HG03469 (cell line): ENCODE measurements around the gene RBMS3.

Experiments used
- ATAC-seq: cut with Tn5 transposase; IDR thresholded peaks from one replicate; pipeline ENCODE4 v1.9.1; 2021; ENCODE audit warnings: mild to moderate bottlenecking, moderate library complexity, moderate number of reproducible peaks; ENCODE audit not compliant: unreplicated experiment

Gene RBMS3

DNA sequence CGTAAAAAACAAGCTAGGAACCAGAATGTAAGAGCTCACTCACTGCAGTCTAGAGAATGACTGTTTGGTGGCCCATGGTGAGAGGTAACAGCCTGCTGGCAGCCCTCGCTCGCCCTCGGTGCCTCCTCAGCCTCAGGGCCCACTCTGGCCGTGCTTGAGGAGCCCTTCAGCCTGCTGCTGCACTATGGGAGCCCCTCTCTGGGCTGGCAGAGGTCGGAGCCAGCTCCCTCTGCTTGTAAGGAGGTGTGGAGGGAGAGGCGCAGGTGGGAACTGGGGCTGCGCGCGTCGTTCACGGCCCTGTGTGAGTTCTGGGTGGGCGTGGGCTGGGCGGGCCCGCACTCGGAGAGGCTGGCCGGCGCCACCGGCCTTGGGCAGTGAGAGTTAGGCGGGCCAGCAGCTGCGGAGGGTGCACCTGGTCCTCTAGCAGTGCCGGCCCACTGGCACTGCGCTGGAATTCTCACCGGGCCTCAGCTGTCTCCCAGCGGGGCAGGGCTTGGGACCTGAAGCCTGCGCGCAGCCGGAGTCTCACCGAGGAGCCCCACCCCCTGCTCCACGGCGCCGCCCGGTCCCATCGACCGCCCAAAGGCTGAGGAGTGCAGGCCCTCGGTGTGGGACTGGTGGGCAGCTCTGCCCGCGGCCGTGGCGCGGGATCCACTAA is 420.6 kb downstream of the RBMS3 start:
- no peak for ATAC-seq

DNA sequence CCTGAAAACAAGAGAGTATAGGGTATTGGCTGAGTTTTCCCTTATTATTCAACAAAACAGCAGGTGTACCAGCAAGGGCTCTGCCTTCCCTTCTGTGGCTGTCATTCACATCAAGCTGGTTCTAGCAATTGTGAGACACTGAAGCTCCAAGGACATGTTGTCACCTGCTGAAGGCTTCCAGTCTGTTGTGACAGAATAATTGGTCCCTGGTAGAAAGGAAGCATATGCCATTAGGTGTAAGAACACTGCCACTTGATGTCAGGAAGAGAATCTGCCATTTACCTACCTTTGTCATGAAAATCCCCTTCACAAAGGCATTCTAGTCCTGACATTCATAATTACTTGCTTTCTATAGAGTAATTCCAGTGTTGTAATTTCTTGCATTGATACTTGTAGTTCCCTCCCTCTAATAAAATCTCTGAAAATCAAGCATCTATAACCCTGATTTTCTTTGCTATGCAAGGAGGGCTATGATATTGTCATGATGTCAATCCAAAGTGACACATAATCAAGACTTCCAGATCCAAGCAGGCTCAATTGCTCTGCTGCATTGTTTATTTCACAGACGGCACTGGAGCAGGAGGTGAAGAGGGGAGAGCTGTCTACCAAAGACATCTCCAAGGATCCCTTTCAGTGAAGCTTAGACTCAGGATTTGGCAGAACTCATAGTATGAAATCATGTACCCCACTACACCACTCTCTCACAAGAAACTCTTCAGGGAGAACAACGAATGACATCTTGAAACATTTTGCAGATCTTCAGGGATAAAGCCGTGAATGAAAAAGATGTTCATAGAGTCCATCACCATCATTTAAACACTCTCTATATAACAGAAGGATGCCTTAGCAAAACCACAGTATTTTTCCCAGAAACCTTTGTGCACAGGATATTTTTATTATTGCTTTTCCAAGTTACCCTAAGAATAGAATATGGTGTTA is 425.3 kb downstream of the RBMS3 start:
- ATAC-seq = no peak

- no peak for ATAC-seq
These were observed 428.0 kb downstream of the RBMS3 start for GRCh38 chr3:29708884-29709283.

- no peak for ATAC-seq
These were observed 430.4 kb downstream of the RBMS3 start for GRCh38 chr3:29711255-29711771.

DNA sequence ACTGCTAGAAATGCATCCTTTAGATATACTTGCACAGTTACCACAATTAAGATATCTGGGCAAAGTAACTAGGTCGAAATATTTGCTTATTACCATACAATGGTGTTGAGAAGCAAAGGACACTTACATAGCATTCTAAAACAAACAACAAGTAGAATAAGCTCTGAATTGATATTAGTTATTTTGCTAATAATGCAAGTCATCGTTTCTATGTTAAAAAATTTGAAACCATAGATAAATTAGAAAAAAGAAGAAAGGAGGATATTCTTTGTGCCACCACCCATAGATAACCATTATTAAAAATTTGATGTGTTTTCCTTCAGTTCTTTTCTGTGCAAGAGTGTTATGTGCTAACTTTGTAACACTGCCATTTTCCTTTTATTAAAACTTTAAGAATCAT is 435.3 kb downstream of the RBMS3 start:
- ATAC-seq = no peak

GRCh38 chr3:29718661-29719065 is 437.8 kb downstream of the RBMS3 start:
- ATAC-seq = no peak

- ATAC-seq = no peak
These were observed 439.8 kb downstream of the RBMS3 start for GRCh38 chr3:29720665-29721064.

DNA sequence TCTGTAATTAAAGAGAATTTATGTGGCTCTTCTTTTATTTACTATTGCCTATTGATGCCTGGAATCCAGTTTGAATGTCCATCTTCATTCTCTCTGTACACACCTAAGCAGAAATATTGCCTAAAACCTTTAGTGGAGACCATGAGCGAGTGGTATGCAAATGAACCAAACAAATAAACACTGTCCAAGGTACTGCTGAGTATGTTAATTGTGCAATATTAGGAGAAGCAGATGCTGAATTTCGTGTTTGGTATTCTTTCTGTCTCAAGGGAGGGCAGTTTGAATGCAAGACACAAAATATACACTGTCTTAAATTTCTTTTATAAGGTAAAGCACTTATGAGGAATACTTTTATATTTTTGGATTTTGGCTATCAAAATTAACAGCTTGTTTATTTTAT is 440.9 kb downstream of the RBMS3 start:
- no peak for ATAC-seq

- ATAC-seq = no peak
These were observed 450.2 kb downstream of the RBMS3 start for GRCh38 chr3:29731050-29731449.

- ATAC-seq = no peak
These were observed 460.4 kb downstream of the RBMS3 start for GRCh38 chr3:29741231-29741630.

GRCh38 chr3:29745232-29745870 is 464.5 kb downstream of the RBMS3 start:
- ATAC-seq = no peak

GRCh38 chr3:29746163-29746760 is 465.4 kb downstream of the RBMS3 start:
- no peak for ATAC-seq

DNA sequence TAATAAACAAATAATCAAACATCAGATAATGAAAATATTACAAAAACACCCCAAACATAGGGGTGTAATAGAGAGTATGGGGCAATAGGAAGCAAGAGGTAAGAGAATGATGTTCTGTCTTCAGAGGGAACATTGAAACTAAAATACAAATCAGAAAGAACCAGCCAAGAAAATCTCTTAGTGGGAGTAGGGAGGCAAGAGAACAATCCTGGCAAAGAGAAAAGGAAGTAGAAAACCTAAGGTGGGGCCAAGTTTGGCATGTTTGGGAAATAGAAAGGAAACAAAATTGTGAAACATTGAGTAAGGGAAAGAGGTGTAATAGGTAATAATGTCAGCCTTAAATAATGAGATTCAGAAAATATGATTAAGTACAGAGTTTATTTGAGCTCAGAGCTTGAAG is 467.1 kb downstream of the RBMS3 start:
- ATAC-seq = no peak

GRCh38 chr3:29751647-29752314 is 470.9 kb downstream of the RBMS3 start:
- ATAC-seq = no peak

- no peak for ATAC-seq
These were observed 473.5 kb downstream of the RBMS3 start for GRCh38 chr3:29754346-29754745.

- no peak for ATAC-seq
These were observed 474.5 kb downstream of the RBMS3 start for GRCh38 chr3:29755416-29755815.

- ATAC-seq = no peak
These were observed 476.3 kb downstream of the RBMS3 start for GRCh38 chr3:29757054-29757777.

DNA sequence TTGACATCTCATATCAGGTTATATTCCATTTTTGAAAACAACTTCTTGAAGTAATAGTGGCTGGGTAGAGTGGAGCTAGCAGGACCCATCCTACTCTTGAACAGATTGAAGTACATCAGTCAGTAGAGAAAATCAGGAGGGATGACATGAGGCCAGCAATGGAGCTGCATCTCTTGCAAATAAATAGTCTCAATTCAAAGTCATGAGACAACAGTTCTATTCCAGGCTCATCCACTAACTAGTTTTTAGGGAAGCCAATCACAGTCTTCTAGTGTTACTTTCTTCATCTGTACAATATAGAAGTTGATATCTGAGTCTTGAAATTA is 477.2 kb downstream of the RBMS3 start:
- no peak for ATAC-seq

- no peak for ATAC-seq
These were observed 477.8 kb downstream of the RBMS3 start for GRCh38 chr3:29758434-29759322.
